OCI-LY1 (cell line): ENCODE results near the gene OR51L1.

Source experiments
- H2AFZ ChIP-seq: fragments of 200-600 bp; sonication (generic), shearing (Covaris generic); 2 replicates; pipeline ENCODE4 v1.6.0; 2014; ENCODE audit warnings: antibody characterized with exemption, mild to moderate bottlenecking, low read length
- H3F3A ChIP-seq: fragments of 200-600 bp; sonication (generic), shearing (Covaris generic); 2 replicates; pipeline ENCODE4 v1.6.0; 2014; ENCODE audit warnings: mild to moderate bottlenecking, antibody characterized with exemption, low read length, moderate library complexity; ENCODE audit not compliant: insufficient read depth
- H3K27ac ChIP-seq: fragments of 200-600 bp; sonication (generic); 2 replicates; pipeline ENCODE4 v1.5.1; 2014; ENCODE audit warnings: low read length, mixed run types, mild to moderate bottlenecking, low read depth; ENCODE audit not compliant: poor library complexity, severe bottlenecking
- H3K27me3 ChIP-seq: fragments of 200-600 bp; sonication (generic); 2 replicates; pipeline ENCODE4 v1.6.0; 2014; ENCODE audit warnings: antibody characterized with exemption, mild to moderate bottlenecking, low read length, moderate library complexity; ENCODE audit not compliant: insufficient read depth
- H3K36me3 ChIP-seq: fragments of 200-600 bp; sonication (generic); 2 replicates; pipeline ENCODE4 v1.6.1; 2014; ENCODE audit warnings: mild to moderate bottlenecking, antibody characterized with exemption, low read length, moderate library complexity, mixed read lengths; ENCODE audit not compliant: insufficient read depth
- H3K4me1 ChIP-seq: fragments of 200-600 bp; sonication (generic); 2 replicates; pipeline ENCODE4 v1.5.1; 2014; ENCODE audit warnings: mild to moderate bottlenecking, low read length, moderate library complexity; ENCODE audit not compliant: insufficient read depth, severe bottlenecking
- H3K4me2 ChIP-seq: fragments of 200-600 bp; sonication (generic), shearing (Covaris generic); 2 replicates; pipeline ENCODE4 v1.6.1; 2014; ENCODE audit warnings: low read length
- H3K4me3 ChIP-seq: fragments of 200-600 bp; sonication (generic); 2 replicates; pipeline ENCODE4 v1.5.1; 2014; ENCODE audit warnings: low read length, low read depth, mild to moderate bottlenecking, mixed read lengths; ENCODE audit not compliant: poor library complexity, severe bottlenecking
- H3K79me2 ChIP-seq: fragments of 200-600 bp; shearing (Covaris generic); 2 replicates; pipeline ENCODE4 v1.6.1; 2016; ENCODE audit warnings: mixed run types, low read length, mixed read lengths; ENCODE audit not compliant: insufficient read depth
- H3K9ac ChIP-seq: fragments of 200-600 bp; sonication (generic), shearing (Covaris generic); 2 replicates; pipeline ENCODE4 v1.6.1; 2014; ENCODE audit warnings: mild to moderate bottlenecking, low read length, mixed read lengths
- H3K9me2 ChIP-seq: fragments of 200-600 bp; sonication (generic), shearing (Covaris generic); 2 replicates; pipeline ENCODE4 v1.6.1; 2014; ENCODE audit warnings: low read depth, mild to moderate bottlenecking, low read length, mixed read lengths
- H3K9me3 ChIP-seq: fragments of 200-600 bp; shearing (Covaris generic); 2 replicates; pipeline ENCODE4 v1.6.1; 2014; ENCODE audit warnings: low read length, mixed read lengths
- H4K20me1 ChIP-seq: fragments of 200-600 bp; sonication (generic), shearing (Covaris generic); 2 replicates; pipeline ENCODE4 v1.6.0; 2016; ENCODE audit warnings: mild to moderate bottlenecking, low read length; ENCODE audit not compliant: insufficient read depth
- EZH2 ChIP-seq: fragments of 200-600 bp; sonication (generic), shearing (Covaris generic); IDR thresholded peaks from 2 replicates; pipeline ENCODE4 v1.8.0; 2017; ENCODE audit warnings: borderline replicate concordance, mixed run types, mild to moderate bottlenecking, antibody characterized with exemption, low read length, moderate library complexity, mixed read lengths
- TF ChIP-seq, protein P1 (sequence below): fragments of 200-600 bp; sonication (generic), shearing (Covaris generic); IDR thresholded peaks from 2 replicates; pipeline ENCODE4 v1.5.1; 2017; ENCODE audit warnings: mild to moderate bottlenecking, antibody characterized with exemption, low read length, moderate library complexity, mixed read lengths

Gene OR51L1

DNA sequence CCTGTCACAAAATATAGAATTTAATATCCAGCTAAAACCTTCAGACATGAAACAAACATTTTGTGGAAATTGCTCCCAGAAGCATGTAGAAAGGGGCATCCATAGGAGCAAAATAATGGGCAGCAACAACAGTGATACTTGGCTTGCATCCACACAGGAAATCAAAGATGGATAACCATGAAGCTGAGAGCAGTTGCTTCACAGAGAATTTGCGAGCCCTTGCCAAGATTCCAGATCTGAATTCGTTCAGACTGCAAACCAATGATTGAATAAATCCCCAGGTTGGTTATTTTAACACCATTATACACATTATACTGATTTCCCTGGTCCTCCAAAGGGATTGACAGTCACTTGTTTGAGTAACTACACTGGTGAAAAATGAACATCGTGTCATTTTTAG, 15.6 kb upstream of the OR51L1 start:
- no peaks in the 10 kb centered on the region for H3F3A ChIP-seq

DNA sequence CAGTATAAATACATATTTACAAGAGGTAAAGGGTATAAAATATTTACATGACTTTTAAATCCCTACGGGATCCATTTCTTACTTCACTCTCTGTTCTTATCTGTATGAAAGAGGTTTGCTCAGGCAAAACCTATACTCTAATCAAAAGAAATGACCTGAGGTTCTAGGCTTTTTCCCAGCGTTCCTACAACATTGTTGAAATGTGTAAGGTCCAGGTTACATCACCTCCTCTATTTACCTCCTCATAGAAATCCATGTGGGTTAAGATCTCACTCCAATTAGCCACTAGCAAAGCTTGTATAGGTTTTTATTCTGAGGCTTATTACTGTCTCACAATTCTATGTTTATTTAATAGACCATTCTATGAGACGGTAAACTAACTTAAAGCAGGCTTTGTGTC, 12.0 kb upstream of the OR51L1 start:
- TF ChIP-seq, protein P1, sequence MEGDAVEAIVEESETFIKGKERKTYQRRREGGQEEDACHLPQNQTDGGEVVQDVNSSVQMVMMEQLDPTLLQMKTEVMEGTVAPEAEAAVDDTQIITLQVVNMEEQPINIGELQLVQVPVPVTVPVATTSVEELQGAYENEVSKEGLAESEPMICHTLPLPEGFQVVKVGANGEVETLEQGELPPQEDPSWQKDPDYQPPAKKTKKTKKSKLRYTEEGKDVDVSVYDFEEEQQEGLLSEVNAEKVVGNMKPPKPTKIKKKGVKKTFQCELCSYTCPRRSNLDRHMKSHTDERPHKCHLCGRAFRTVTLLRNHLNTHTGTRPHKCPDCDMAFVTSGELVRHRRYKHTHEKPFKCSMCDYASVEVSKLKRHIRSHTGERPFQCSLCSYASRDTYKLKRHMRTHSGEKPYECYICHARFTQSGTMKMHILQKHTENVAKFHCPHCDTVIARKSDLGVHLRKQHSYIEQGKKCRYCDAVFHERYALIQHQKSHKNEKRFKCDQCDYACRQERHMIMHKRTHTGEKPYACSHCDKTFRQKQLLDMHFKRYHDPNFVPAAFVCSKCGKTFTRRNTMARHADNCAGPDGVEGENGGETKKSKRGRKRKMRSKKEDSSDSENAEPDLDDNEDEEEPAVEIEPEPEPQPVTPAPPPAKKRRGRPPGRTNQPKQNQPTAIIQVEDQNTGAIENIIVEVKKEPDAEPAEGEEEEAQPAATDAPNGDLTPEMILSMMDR, result no peak
- TF ChIP-seq EZH2, result no peak
- H3K27ac ChIP-seq, result no peak overlapping the region

More for the DNA sequence above, 15.6 kb upstream of the OR51L1 start:
- Histone ChIP-seq H3K4me1 (no peaks in the 10 kb centered on the region), H3K9me3 (no peaks in the 10 kb centered on the region), H3K79me2 (no peaks in the 10 kb centered on the region), H3K9me2 (no peaks in the 10 kb centered on the region), H3K9ac (no peak overlapping the region), H4K20me1 (no peaks in the 10 kb centered on the region), H2AFZ (no peak overlapping the region), H3K4me2 (no peak overlapping the region), H3K27ac (no peak overlapping the region), H3K4me3 (no peak overlapping the region), H3K36me3 (no peaks in the 10 kb centered on the region), H3K27me3 (no peaks in the 10 kb centered on the region)
- no peak for TF ChIP-seq EZH2
- TF ChIP-seq, protein P1, result no peak

DNA sequence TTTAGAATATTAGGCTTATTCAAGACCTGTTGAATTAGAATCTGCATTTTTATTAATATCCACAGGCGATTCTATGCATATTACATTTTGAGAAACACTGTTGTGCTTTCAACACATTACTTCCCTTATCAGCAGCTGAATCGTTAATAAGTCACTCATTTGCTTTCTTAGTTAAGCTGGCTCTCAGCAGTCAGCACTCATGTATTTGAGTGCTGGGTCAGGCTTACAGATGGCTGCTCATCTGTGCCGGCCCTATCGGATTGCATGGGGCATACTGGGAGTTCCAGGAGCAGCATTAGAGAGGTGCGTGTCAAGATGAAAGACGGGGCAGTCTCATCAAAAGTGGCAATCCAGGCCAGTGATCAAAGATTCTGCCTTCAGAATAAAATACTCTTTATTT, 10.8 kb upstream of the OR51L1 start:
- Histone ChIP-seq H3K27me3 (no peaks in the 10 kb centered on the region), H3F3A (no peaks in the 10 kb centered on the region), H3K27ac (no peak overlapping the region), H3K4me1 (no peaks in the 10 kb centered on the region), H4K20me1 (no peaks in the 10 kb centered on the region), H3K9me2 (no peaks in the 10 kb centered on the region), H3K4me2 (no peak overlapping the region), H3K9me3 (no peaks in the 10 kb centered on the region), H3K79me2 (no peaks in the 10 kb centered on the region), H3K4me3 (no peak overlapping the region), H3K36me3 (no peaks in the 10 kb centered on the region), H2AFZ (no peak overlapping the region), H3K9ac (no peak overlapping the region)
- TF ChIP-seq, protein P1, result no peak
- TF ChIP-seq EZH2, result no peak

More for the DNA sequence above, 12.0 kb upstream of the OR51L1 start:
- H3F3A ChIP-seq, result no peaks in the 10 kb centered on the region
- no peaks in the 10 kb centered on the region for H3K9me3 ChIP-seq
- H2AFZ ChIP-seq, result no peak overlapping the region
- H3K79me2 ChIP-seq, result no peaks in the 10 kb centered on the region
- H3K9me2 ChIP-seq, result no peaks in the 10 kb centered on the region
- H3K4me1 ChIP-seq, result no peaks in the 10 kb centered on the region
- H3K4me2 ChIP-seq, result no peak overlapping the region
- H3K36me3 ChIP-seq, result no peaks in the 10 kb centered on the region
- H3K27me3 ChIP-seq, result no peaks in the 10 kb centered on the region
- H4K20me1 ChIP-seq, result no peaks in the 10 kb centered on the region
- H3K4me3 ChIP-seq, result no peak overlapping the region
- no peak overlapping the region for H3K9ac ChIP-seq
